Panc1 (cell line): ENCODE data around the gene FHL1. TPM values are rescaled to one million over a fixed set of nuclear protein-coding genes. Genes with fewer than 3 reads are reported as not detected.

Experiments
- ATAC-seq: fragments of 200-7000 bp; cut with Tn5 transposase; 2 replicates; pipeline ENCODE4 v1.9.1; 2020; ENCODE audit warnings: mild to moderate bottlenecking, moderate library complexity
- BruUV-seq: library from RNA; stranded (reverse); fragments of 400-500 nt; replicated peaks from 2 replicates; lab custom pipeline; 2021; lab: Mats Ljungman, UMichigan
- CTCF ChIA-PET: fragments of 300-600 bp; sonication (Branson Sonifier 250); formaldehyde crosslinking; loops from one replicate; lab custom pipeline; 2022; ENCODE audit warnings: antibody characterized with exemption; lab: Charles Lee
- POLR2A ChIA-PET: fragments of 300-600 bp; sonication (Branson Sonifier 250); formaldehyde crosslinking; loops from one replicate; lab custom pipeline; 2022; ENCODE audit warnings: antibody characterized with exemption; lab: Charles Lee
- DNase-seq: peaks from one replicate; pipeline ENCODE4 v3.0.0-alpha.2; 2010; ENCODE audit warnings: low read depth, low spot score
- H3K27ac ChIP-seq: 2 replicates; pipeline ENCODE4 v1.5.1; 2011; ENCODE audit warnings: mild to moderate bottlenecking, low read length, inconsistent platforms
- H3K27me3 ChIP-seq: fragments of 200-500 bp; sonication (Bioruptor generic); 2 replicates; pipeline ENCODE4 v1.6.0; 2014; ENCODE audit warnings: low read length, inconsistent platforms; ENCODE audit not compliant: control insufficient read depth, insufficient read depth
- H3K36me3 ChIP-seq: fragments of 200-500 bp; sonication (Bioruptor generic); 2 replicates; pipeline ENCODE4 v1.5.1; 2014; ENCODE audit warnings: inconsistent platforms, mild to moderate bottlenecking, low read length, moderate library complexity; ENCODE audit not compliant: control insufficient read depth, insufficient read depth
- H3K4me1 ChIP-seq: 2 replicates; pipeline ENCODE4 v1.5.1; 2011; ENCODE audit warnings: inconsistent platforms, mild to moderate bottlenecking, low read length, moderate library complexity; ENCODE audit not compliant: control insufficient read depth, insufficient read depth
- H3K4me3 ChIP-seq, 2 experiments: 2 replicates each; pipeline ENCODE4 v1.5.1; 2011 to 2012; ENCODE audit warnings: low read depth in 2 of 2, low read length in 2 of 2, mild to moderate bottlenecking in 2 of 2, inconsistent platforms in 1 of 2, moderate library complexity in 1 of 2
- H3K9me3 ChIP-seq: fragments of 200-500 bp; sonication (Bioruptor generic); 2 replicates; pipeline ENCODE4 v1.5.1; 2014; ENCODE audit warnings: low read depth, mild to moderate bottlenecking, inconsistent platforms, low read length, moderate library complexity; ENCODE audit not compliant: control insufficient read depth, insufficient read depth
- POLR2AphosphoS5 ChIP-seq: IDR thresholded peaks from 2 replicates; pipeline ENCODE4 v1.6.1; 2012; ENCODE audit warnings: mild to moderate bottlenecking, low read depth, low read length, moderate library complexity
- SIN3A ChIP-seq: IDR thresholded peaks from 2 replicates; pipeline ENCODE4 v1.6.1; 2012; ENCODE audit warnings: low read depth, mild to moderate bottlenecking, low read length, moderate library complexity, borderline replicate concordance; ENCODE audit not compliant: insufficient read depth
- TCF7L2 ChIP-seq: IDR thresholded peaks from 2 replicates; pipeline ENCODE4 v1.6.1; 2011; ENCODE audit warnings: mild to moderate bottlenecking, low read depth, low read length, inconsistent platforms
- in situ Hi-C: cut with HindIII; loops from 2 replicates; pipeline ENCODE4 v1.10.0; 2016; ENCODE audit warnings: low sequenced_read_pairs, low pct_unique_long_range_greater_than_20kb
- intact Hi-C: fragments of 100-400 bp; cut with micrococcal nuclease; formaldehyde crosslinking; loops from one replicate; pipeline ENCODE4 v1.10.0; 2022; ENCODE audit not compliant: unreplicated experiment
- total RNA-seq: library from RNA; stranded (reverse); gene quantifications from one replicate; pipeline ENCODE4 v1.2.1, GENCODE V29; 2021; ENCODE audit not compliant: unreplicated experiment
- TF ChIP-seq, protein P1 (sequence below), 2 experiments: IDR thresholded peaks; 2 replicates each; pipeline ENCODE4 v1.6.1; 2011 to 2012; ENCODE audit warnings: low read depth in 2 of 2, control low read depth in 1 of 2, low read length in 1 of 2, mild to moderate bottlenecking in 1 of 2, moderate library complexity in 1 of 2; ENCODE audit not compliant: insufficient read depth in 1 of 2
- TF ChIP-seq, protein P2 (sequence below): fragments of 450-650 bp; IDR thresholded peaks from 2 replicates; pipeline ENCODE4 v1.5.1; 2017; ENCODE audit warnings: mild to moderate bottlenecking

FHL1 gene
- total RNA-seq, 1 experiment from 2014 or later, result 67.9 TPM

DNA sequence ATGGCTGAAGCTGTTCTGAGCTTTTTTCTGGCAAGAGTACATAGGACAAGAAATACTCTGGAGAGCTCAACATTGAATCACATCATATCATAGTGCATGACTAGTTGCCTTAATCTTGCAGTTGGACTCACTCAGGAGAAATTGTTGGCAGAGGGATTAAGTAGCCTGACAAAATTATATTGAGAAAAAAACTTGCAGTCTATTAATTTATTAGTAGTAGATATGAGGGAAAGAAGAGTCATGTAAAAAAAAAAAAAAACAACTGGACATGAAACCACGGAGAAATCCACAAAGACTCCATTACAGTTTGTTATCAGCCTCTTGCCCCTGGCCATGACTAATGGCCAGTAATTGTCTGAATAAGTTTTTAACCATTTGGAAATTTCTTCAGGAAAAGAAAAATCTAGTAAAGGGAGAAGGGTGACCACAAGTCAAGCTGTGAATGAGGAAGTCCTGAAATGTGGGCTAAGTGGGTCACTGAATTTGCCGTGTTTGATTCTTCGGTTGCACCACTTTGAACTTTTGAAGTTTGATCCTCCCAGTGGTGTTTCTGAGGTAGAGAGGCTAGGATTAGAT lies 45.6 kb downstream of the FHL1 start:
- intact Hi-C loops, result no loop called here
- ChIA-PET CTCF (no interaction called here), POLR2A (no interaction called here)
- Histone ChIP-seq H3K4me3 (no peak overlapping the region), H3K27ac (no peak overlapping the region), H3K9me3 (no peaks in the 10 kb centered on the region), H3K4me1 (no peaks in the 10 kb centered on the region), H3K36me3 (no peaks in the 10 kb centered on the region; the same call in 1 of the 2 replicates), H3K27me3 (no peaks in the 10 kb centered on the region; the same call in 1 of the 2 replicates)
- ATAC-seq (no peak), DNase-seq (no peak)
- TF ChIP-seq, protein P1, sequence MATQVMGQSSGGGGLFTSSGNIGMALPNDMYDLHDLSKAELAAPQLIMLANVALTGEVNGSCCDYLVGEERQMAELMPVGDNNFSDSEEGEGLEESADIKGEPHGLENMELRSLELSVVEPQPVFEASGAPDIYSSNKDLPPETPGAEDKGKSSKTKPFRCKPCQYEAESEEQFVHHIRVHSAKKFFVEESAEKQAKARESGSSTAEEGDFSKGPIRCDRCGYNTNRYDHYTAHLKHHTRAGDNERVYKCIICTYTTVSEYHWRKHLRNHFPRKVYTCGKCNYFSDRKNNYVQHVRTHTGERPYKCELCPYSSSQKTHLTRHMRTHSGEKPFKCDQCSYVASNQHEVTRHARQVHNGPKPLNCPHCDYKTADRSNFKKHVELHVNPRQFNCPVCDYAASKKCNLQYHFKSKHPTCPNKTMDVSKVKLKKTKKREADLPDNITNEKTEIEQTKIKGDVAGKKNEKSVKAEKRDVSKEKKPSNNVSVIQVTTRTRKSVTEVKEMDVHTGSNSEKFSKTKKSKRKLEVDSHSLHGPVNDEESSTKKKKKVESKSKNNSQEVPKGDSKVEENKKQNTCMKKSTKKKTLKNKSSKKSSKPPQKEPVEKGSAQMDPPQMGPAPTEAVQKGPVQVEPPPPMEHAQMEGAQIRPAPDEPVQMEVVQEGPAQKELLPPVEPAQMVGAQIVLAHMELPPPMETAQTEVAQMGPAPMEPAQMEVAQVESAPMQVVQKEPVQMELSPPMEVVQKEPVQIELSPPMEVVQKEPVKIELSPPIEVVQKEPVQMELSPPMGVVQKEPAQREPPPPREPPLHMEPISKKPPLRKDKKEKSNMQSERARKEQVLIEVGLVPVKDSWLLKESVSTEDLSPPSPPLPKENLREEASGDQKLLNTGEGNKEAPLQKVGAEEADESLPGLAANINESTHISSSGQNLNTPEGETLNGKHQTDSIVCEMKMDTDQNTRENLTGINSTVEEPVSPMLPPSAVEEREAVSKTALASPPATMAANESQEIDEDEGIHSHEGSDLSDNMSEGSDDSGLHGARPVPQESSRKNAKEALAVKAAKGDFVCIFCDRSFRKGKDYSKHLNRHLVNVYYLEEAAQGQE (IDR thresholded peaks at IDR 0.05; ENCODE audit: insufficient read depth in 1 of 2, low read depth in 2 of 2, low read length in 1 of 2), result no peak
- TF ChIP-seq, protein P2, sequence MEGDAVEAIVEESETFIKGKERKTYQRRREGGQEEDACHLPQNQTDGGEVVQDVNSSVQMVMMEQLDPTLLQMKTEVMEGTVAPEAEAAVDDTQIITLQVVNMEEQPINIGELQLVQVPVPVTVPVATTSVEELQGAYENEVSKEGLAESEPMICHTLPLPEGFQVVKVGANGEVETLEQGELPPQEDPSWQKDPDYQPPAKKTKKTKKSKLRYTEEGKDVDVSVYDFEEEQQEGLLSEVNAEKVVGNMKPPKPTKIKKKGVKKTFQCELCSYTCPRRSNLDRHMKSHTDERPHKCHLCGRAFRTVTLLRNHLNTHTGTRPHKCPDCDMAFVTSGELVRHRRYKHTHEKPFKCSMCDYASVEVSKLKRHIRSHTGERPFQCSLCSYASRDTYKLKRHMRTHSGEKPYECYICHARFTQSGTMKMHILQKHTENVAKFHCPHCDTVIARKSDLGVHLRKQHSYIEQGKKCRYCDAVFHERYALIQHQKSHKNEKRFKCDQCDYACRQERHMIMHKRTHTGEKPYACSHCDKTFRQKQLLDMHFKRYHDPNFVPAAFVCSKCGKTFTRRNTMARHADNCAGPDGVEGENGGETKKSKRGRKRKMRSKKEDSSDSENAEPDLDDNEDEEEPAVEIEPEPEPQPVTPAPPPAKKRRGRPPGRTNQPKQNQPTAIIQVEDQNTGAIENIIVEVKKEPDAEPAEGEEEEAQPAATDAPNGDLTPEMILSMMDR, result no peak
- TF ChIP-seq SIN3A (no peak), POLR2AphosphoS5 (no peak), TCF7L2 (no peak)
- in situ Hi-C loops, result no loop called here
- no TSS peak for BruUV-seq

DNA sequence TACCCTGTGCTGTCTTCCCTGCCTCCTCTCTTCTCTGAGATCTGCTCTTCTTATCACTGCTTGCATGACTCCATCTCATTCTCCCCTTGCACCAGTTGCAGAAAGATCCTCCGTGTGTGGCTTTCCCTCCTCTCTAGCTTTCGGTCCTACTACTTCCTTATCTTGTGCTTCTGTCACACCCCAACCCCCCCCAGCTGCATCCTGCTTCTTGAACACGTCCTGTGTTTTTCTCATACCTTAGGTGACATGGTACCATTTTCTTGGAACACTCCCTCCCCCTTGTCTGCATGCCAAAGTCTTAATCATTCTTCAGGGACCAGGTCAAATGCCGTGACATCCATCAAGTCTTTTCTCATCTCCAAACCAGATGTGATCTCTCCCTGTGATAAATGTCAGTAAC lies 46.4 kb downstream of the FHL1 start:
- H3K27me3 ChIP-seq, result no peaks in the 10 kb centered on the region; the same call in 1 of the 2 replicates
- H3K27ac ChIP-seq, result no peak overlapping the region
- no peak overlapping the region for H3K4me3 ChIP-seq
- H3K9me3 ChIP-seq, result no peaks in the 10 kb centered on the region
- no peaks in the 10 kb centered on the region for H3K36me3 ChIP-seq
- TF ChIP-seq, protein P1 (IDR thresholded peaks at IDR 0.05; ENCODE audit: insufficient read depth in 1 of 2, low read depth in 2 of 2, low read length in 1 of 2), result no peak
- TF ChIP-seq TCF7L2 (no peak), SIN3A (no peak), POLR2AphosphoS5 (no peak)
- TF ChIP-seq, protein P2, result no peak
- intact Hi-C loops, result no loop called here
- in situ Hi-C loops, result no loop called here
- no TSS peak for BruUV-seq
- H3K4me1 ChIP-seq, result no peaks in the 10 kb centered on the region
- ChIA-PET POLR2A (no interaction called here), CTCF (no interaction called here)
- ATAC-seq, result no peak
- DNase-seq, result no peak
